ENCODE data around the gene EXOC4.

DNA sequence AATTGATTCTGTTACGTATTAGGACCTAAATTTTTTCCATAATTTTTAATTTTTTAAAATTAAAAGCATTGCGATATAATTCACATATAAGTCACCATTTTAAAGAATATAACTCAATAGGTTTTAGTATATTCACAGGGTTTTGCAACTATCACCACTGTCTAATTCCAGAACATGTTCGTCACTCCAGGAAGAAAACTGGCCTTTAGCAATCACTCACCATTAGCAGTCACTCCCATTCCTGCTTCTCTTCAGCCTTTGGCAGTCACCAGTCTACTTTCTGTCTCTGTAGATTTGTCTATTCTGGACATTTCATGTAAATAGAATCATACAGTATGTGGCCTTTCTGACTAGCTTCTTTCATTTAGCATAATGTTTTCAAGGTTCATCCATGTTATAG is 176.5 kb downstream of the EXOC4 start:
- TF ChIP-seq POLR2AphosphoS5 (IDR thresholded peaks at IDR 0.05; ENCODE audit: borderline replicate concordance, low read depth, low read length) (no peak), FOXP2 (optimal IDR thresholded peaks at IDR 0.05; ENCODE audit: control extremely low read depth, extremely low read length, insufficient read depth) (no peak)

Measured in SK-N-MC (cell line).